CD4-positive, alpha-beta T cell treated with Interleukin-17A for 1 hour (primary cell): ENCODE data around the gene ABI1.
"Not testable (repeated sequence)": the region's sequence is repeated elsewhere in the genome, so short reads cannot be mapped to it uniquely, and the experiment has no call there.

Experiments used
- DNase-seq: peaks from one replicate; pipeline ENCODE4 v3.0.0-alpha.2; 2020

The ABI1 gene

DNA sequence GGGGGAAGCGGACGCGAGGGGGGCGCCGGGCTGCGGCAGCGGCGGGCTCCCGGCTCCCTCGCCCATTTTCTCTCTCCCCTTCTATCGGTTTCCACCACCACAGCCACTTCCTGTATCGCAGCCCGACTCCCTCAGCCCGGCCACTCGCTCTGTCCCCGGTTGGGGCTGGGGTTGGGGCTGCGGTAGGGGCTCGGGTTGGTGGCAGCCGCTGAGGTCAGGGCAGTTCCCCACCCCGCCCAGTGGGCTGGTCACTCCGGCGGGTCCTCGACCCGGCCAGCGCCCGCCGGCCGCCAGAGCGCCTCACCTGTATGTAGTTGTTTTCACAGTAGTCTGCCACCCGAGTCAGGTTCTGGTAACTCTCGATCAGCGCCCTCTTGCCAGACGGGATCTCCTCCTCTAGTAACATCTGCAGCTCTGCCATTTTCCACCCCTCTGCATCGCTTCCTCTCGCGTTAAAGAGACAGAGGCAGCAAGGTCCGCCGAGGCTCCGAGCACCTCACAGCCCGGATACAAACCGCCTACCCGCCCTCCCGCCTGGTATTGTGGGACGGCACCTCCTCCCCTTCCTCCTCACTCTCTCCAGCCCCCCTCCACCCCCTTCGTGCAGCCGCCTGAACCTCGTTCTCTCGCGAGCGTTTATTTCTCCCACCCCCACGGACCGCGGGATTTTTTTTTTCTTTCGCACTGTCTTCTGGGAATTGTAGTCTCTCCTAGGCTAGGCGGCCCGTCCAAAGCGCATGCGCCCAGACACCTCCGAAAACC lies at the start of gene ABI1:
Gene ABI1, minus strand, starts transcription at position 516 of the 762 bp plus-strand sequence. Its CDS starts 95 bp downstream, at position 421.
- peak; percentile 99 for DNase-seq

- DNase-seq = no peak
These were observed 49.0 kb upstream of the ABI1 start for GRCh38 chr10:26909753-26910152.

- not testable (repeated sequence) for DNase-seq
These were observed 44.6 kb upstream of the ABI1 start for GRCh38 chr10:26905253-26905781.

GRCh38 chr10:26903431-26904217 lies 42.9 kb upstream of the ABI1 start:
- no peak for DNase-seq

GRCh38 chr10:26892306-26892923 lies 31.7 kb upstream of the ABI1 start:
- not testable (repeated sequence) for DNase-seq

DNA sequence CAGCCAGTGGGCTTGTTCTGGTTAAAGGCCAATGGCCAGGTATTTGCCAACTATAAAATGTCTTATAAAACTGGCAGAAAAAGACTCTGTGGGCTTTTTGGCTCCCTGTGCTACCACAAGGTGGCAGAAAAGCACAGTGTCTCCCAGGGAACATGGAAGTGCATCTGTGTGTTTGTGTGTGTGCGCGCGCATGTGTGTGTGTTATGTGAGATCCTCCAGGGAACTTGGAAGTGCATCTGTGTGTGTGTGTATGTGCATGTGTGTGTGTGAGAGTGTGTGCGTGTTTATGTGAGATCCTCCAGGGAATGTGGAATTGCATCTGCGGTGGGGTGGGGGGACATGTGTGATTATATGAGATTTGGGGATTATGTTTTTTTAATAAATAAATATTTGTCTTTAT lies 30.2 kb upstream of the ABI1 start:
- peak; percentile 37 for DNase-seq

GRCh38 chr10:26887611-26888215 lies 27.0 kb upstream of the ABI1 start:
- DNase-seq = no peak

- peak; percentile 63 for DNase-seq
These were observed 21.0 kb upstream of the ABI1 start for GRCh38 chr10:26881600-26882331.

DNA sequence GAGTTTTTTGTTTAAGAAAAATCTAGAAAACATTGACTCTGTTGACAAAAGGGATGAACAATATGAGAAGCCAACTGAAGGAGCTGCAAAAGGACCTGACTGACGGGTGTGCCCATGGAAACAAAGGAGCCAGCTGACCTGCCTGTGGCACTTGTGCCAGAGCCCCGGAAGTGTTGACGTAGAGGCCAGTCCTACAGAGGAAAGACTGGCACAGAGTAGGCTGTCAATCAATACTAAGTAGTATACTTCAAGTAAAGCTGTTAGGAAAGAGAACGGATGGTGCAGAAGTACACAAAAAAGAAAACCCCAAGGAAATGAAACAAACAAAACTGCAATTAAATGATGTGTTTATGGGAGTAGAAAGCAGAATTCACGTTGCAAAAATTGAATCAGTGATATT lies 19.0 kb upstream of the ABI1 start:
- DNase-seq = no peak

- DNase-seq = no peak
These were observed 10.0 kb upstream of the ABI1 start for GRCh38 chr10:26870766-26871165.

DNA sequence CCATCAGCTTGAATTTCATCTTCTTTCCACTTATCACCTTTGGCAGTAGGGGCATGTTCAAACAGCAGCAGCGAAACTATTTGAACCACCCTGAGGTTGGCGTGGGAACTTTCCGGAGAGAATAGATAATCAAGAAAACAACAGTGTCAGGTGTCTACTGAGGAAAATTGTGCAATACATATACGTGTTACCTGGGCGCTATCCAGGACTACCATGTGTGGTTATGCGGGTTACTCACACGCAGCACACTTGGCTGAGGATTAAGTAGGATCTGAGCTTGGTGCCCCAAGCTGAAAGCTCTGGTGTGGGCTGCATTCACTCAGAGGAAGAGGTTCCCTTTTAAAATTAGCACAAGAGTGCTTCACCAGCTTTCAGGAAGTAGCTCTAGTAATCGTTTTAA lies 8.8 kb upstream of the ABI1 start:
- peak; percentile 14 for DNase-seq

- no peak for DNase-seq
These were observed 2.8 kb upstream of the ABI1 start for GRCh38 chr10:26863351-26864076.

DNA sequence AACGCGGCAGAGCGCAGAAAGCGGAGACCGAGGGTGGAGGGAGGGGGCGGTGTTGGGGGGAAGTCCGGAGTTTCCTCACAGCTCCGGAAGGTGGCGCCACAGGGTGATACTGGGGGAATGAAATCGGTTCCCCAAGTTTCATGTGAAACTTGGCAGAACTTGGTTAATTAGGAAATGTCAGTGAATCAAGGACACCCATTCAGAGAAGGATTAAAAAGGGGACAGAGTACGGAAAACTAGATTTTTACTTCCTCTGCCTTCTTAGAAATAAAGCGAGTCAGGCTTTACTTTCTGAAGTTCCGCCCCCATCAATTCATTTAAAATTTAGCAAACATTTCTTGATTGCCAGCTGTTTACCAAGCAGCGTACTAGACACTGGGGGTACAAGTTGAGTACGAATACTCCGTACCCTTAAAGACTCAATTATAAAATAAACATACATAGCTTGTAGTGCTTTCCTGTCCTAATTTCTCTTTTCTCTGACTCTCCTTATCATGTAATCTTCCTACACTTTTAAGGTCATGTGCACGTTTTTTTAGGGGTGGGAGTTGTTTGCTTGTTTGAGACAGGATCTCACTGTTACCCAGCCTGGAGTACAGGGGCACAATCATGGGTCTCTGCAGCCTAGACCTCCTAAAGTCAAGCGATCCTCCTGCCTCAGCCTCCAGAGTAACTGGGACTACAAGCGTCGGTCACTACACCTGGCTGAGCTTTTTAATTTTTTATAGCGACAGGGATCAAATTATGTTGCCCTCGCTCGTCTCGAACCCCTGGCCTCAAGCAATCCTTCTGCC lies 644 bp upstream of the ABI1 start:
- DNase-seq = no peak

DNA sequence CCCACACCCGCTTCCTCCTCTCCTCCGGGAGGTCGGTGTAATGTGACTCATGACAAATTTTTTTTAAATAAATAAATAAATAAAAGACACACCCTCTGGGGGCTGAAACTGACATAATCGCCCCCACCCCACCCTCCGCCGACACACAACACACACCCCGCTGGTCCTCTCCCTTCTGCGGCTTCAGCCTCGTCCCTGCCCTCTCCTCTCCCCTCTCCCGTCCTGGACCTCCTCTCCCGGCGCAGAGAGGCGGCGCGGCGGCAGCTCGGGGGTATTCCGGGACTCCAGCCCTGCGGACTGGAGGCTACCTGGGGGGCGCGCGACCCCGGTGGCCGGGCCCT lies 686 bp downstream of the ABI1 start:
- DNase-seq = peak; percentile 73

DNA sequence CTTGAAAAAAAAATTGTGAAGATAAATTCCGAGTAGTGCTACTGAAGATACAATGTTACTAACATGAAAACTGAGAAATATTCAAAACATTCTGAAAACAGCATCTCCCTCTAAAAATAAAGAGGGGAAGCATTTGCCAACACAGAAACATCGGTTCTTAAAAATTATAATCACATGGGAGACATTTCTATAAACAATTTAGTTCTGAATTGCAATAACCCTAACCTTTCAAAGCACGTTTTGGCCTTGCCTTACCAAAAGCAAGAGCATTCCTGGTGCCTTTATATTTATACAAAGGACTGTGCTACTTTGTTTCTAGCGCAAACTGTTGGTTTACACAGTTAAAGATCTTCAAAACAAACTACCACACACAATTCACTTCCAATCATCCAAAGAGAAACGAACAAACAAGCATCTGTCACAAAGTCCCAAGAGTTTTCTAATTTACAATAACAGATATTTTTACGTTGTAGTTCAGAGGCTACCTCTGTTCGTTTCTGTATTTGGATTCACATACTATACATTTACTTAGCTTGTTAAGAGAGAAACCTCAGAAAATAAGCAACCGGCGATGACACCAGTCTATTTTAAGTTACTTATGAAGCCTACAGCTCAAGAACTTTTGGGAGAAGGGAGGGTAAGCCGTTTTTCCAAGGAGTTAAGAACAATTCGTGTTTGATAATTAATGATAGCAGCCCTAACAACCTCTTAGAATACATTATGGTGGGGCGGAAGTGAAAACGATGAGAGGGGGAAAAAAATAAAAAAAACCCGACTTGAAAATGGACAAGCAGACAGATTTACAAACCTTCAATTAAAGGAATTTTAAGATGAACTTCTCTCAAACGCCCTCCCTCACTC lies 1.3 kb downstream of the ABI1 start:
- DNase-seq = no peak

- DNase-seq = peak; percentile 24
These were observed 2.1 kb downstream of the ABI1 start for GRCh38 chr10:26858707-26859034.

GRCh38 chr10:26857991-26858706 lies 2.6 kb downstream of the ABI1 start:
- no peak for DNase-seq

- DNase-seq = not testable (repeated sequence)
These were observed 3.2 kb downstream of the ABI1 start for GRCh38 chr10:26857553-26857952.

- DNase-seq = no peak
These were observed 5.6 kb downstream of the ABI1 start for GRCh38 chr10:26855186-26855585.
